ENCODE data around the gene SULT2A1. TPM values are rescaled to one million over a fixed set of nuclear protein-coding genes. Genes with fewer than 3 reads are reported as not detected.

Gene SULT2A1
- total RNA-seq, 2 experiments from 2014 or later = not detected

DNA sequence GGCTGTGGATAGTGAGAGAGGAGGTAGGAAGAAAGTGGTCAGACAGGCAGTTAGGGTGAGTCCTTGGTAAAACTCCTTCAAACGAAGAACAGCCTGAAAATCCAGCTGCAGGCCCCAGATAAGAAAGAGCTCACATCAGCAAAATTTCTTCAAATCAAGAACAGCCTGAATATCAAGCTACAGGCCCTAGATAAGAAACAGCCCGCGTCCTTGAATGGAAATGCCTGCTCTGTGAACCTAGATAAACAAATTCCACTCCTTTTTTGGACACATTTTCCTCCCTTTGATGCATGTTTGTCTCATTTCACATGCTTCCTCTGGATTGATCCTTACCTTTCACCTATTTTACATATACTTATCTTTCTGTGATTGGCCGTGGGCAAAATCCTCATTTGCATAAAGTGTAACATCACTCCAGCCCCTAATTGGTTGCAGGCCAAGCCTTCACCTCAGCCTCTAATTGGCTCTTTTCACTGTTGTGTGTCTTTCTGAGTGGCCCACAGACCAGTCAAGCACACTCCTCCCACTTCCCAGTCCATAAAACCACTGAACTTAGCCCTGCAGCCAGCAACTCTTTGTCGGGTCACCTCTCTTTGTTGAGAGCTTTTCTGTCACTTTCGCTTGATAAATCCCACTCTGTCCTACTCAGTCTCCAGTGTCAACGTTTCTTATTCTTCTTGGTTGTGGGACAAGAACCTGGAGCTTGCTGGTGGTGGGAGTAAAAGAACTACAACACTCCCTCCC lies 6.0 kb upstream of the SULT2A1 start:
- TF ChIP-seq, protein P1, sequence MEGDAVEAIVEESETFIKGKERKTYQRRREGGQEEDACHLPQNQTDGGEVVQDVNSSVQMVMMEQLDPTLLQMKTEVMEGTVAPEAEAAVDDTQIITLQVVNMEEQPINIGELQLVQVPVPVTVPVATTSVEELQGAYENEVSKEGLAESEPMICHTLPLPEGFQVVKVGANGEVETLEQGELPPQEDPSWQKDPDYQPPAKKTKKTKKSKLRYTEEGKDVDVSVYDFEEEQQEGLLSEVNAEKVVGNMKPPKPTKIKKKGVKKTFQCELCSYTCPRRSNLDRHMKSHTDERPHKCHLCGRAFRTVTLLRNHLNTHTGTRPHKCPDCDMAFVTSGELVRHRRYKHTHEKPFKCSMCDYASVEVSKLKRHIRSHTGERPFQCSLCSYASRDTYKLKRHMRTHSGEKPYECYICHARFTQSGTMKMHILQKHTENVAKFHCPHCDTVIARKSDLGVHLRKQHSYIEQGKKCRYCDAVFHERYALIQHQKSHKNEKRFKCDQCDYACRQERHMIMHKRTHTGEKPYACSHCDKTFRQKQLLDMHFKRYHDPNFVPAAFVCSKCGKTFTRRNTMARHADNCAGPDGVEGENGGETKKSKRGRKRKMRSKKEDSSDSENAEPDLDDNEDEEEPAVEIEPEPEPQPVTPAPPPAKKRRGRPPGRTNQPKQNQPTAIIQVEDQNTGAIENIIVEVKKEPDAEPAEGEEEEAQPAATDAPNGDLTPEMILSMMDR (IDR thresholded peaks at IDR 0.05) = no peak
- no peaks in the 10 kb centered on the region for H3K36me3 Mint-ChIP-seq (ENCODE audit: low read depth)
- intact Hi-C loops (cut with micrococcal nuclease) = no loop called here
- ChIA-PET CTCF (interaction anchor here (1.9 kb wide), 1 partner anchor 23 kb away, joined by 9 read pairs; no protein-coding TSS in a partner anchor), POLR2A (no interaction called here)
- no peaks in the 10 kb centered on the region for H3K4me1 Mint-ChIP-seq (ENCODE audit: low read depth)
- no peak for ATAC-seq
- H3K27ac Mint-ChIP-seq = no peak overlapping the region
- no peaks in the 10 kb centered on the region for H3K9me3 Mint-ChIP-seq
- H3K4me3 Mint-ChIP-seq = no peak overlapping the region
- DNase-seq = no peak
- peaks cover 4% of the 10 kb centered on the region for H3K27me3 Mint-ChIP-seq

GRCh38 chr19:47891622-47891922 lies 5.5 kb upstream of the SULT2A1 start:
- CTCF ChIA-PET = interaction anchor here (1.9 kb wide), 1 partner anchor 23 kb away, joined by 9 read pairs; no protein-coding TSS in a partner anchor

GRCh38 chr19:47890865-47891621 lies 4.9 kb upstream of the SULT2A1 start:
- intact Hi-C loops (cut with micrococcal nuclease) = no loop called here
- Mint-ChIP-seq H3K27ac (no peak overlapping the region), H3K4me3 (no peak overlapping the region), H3K27me3 (peaks cover 5% of the 10 kb centered on the region), H3K36me3 (ENCODE audit: low read depth) (no peaks in the 10 kb centered on the region), H3K4me1 (ENCODE audit: low read depth) (no peaks in the 10 kb centered on the region), H3K9me3 (no peaks in the 10 kb centered on the region)
- no peak for DNase-seq
- no peak for ATAC-seq
- CTCF ChIA-PET = interaction anchor here (1.9 kb wide), 1 partner anchor 22 kb away, joined by 9 read pairs; no protein-coding TSS in a partner anchor
- POLR2A ChIA-PET = no interaction called here
- TF ChIP-seq, protein P1 (IDR thresholded peaks at IDR 0.05) = no peak

More at GRCh38 chr19:47891622-47891922, 5.5 kb upstream of the SULT2A1 start:
- TF ChIP-seq, protein P1 (IDR thresholded peaks at IDR 0.05) = no peak
- Mint-ChIP-seq H3K27ac (no peak overlapping the region), H3K4me3 (no peak overlapping the region), H3K9me3 (no peaks in the 10 kb centered on the region), H3K27me3 (peaks cover 4% of the 10 kb centered on the region), H3K36me3 (ENCODE audit: low read depth) (no peaks in the 10 kb centered on the region), H3K4me1 (ENCODE audit: low read depth) (no peaks in the 10 kb centered on the region)
- DNase-seq (no peak), ATAC-seq (no peak)
- intact Hi-C loops (cut with micrococcal nuclease) = no loop called here
- POLR2A ChIA-PET = no interaction called here

DNA sequence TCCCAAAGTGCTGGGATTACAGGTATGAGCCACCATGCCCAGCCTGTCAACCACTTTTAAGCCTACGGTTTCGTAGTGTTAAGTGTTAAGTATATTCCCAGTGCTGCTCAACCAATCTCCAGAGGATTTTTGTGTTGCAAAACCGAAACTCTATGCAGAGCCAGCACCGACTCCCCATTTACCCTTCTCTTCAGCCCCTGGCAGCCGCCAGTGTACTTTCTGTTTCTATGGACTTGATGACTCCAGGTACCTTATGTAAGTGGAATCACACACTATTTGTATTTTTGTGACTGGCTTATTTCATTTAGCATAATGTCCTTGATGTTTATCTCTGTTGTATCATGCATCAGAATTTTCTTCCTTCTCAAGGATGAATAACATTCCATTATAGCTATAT lies 1.1 kb downstream of the SULT2A1 start:
- POLR2A ChIA-PET = no interaction called here
- no peak for ATAC-seq

More for the DNA sequence above, 1.1 kb downstream of the SULT2A1 start:
- CTCF ChIA-PET = interaction anchor here (1.5 kb wide), 1 partner anchor 22 kb away, joined by 4 read pairs; no protein-coding TSS in a partner anchor
- TF ChIP-seq, protein P1 (IDR thresholded peaks at IDR 0.05) = no peak
- DNase-seq = no peak
- Mint-ChIP-seq H3K4me3 (no peak overlapping the region), H3K9me3 (no peaks in the 10 kb centered on the region), H3K4me1 (ENCODE audit: low read depth) (no peaks in the 10 kb centered on the region), H3K36me3 (ENCODE audit: low read depth) (no peaks in the 10 kb centered on the region), H3K27me3 (peaks cover 12% of the 10 kb centered on the region), H3K27ac (no peak overlapping the region)
- intact Hi-C loops (cut with micrococcal nuclease) = no loop called here

Measured in activated CD8-positive, alpha-beta T cell treated with anti-CD3 and anti-CD28 coated beads for 36 hours (primary cell).